ENCODE data around the gene ITGB4. TPM values are rescaled to one million over a fixed set of nuclear protein-coding genes. Genes with fewer than 3 reads are reported as not detected.

The ITGB4 gene
- total and polyA plus RNA-seq, 2 of the 13 experiments (the other 11 are each of a cell fraction or from before 2014, with no cell fraction given) = 6.9 to 14.5 TPM

DNA sequence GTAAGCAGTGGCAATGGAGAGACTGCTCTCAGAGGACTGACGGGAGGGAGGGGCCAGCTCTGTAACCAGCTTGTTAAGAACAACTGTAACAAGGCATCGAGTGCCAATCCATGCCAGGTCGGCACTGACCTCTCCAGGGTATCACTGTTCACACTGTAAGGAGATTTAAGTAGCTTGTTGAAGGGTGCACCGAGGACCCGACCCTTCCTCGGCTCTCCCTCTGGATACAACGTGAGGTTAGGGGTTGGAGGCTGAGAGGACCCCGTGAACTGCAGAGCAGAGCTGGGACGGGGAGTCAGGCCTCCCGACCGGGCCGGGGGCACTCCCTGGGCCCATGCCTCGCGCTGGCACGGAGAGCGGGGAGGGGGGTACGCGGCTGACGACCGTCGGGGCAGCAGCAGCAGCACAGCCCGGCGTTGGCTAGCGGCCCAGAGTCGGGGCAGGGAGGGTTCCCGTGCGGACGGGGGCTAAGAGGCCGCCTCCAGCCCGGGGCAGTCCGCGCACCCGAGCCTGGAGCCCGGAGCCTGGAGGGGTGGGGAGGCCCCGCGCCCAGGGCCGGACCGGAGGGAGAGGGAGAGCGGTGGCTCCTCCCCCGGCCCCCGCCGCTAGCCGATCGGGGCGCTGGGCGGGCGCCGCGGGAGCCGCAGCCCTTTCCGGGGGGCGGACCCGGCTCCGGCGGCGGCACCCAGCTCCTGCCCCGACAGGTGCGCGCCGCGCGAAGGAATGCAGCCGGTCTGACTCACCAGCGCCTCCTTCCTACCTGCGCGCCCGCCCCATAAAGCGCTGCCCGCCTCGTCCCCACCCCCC lies at the start of gene ITGB4 (continued):
- TF ChIP-seq, protein P1, sequence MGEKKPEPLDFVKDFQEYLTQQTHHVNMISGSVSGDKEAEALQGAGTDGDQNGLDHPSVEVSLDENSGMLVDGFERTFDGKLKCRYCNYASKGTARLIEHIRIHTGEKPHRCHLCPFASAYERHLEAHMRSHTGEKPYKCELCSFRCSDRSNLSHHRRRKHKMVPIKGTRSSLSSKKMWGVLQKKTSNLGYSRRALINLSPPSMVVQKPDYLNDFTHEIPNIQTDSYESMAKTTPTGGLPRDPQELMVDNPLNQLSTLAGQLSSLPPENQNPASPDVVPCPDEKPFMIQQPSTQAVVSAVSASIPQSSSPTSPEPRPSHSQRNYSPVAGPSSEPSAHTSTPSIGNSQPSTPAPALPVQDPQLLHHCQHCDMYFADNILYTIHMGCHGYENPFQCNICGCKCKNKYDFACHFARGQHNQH (CRISPR knock-in tag; IDR thresholded peaks at IDR 0.05) = no peak
- TF ChIP-seq MIER2 (CRISPR knock-in tag; IDR thresholded peaks at IDR 0.05) = peak; percentile 36; the same call in 1 of the 2 replicates
- peak; percentile 22; the same call in 1 of the 2 replicates for TF ChIP-seq SALL1 (CRISPR knock-in tag; IDR thresholded peaks at IDR 0.05)
- TF ChIP-seq, protein P2, sequence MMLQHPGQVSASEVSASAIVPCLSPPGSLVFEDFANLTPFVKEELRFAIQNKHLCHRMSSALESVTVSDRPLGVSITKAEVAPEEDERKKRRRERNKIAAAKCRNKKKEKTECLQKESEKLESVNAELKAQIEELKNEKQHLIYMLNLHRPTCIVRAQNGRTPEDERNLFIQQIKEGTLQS (CRISPR knock-in tag; IDR thresholded peaks at IDR 0.05) = no peak
- TF ChIP-seq ZBTB21 (CRISPR knock-in tag; IDR thresholded peaks at IDR 0.05) = no peak
- TF ChIP-seq HNRNPH1 (optimal IDR thresholded peaks at IDR 0.05; ENCODE audit: low read depth, low read length) = no peak
- no peak for TF ChIP-seq FOXK1 (CRISPR knock-in tag; IDR thresholded peaks at IDR 0.05; ENCODE audit: borderline replicate concordance, low read depth)
- no peak for TF ChIP-seq DBP (CRISPR knock-in tag; IDR thresholded peaks at IDR 0.05; ENCODE audit: not compliant biosample characterization)
- no peak for TF ChIP-seq RORA (CRISPR knock-in tag; IDR thresholded peaks at IDR 0.05)
- TF ChIP-seq KLF6 (CRISPR knock-in tag; IDR thresholded peaks at IDR 0.05) = no peak
- TF ChIP-seq SMC3 (IDR thresholded peaks at IDR 0.05; ENCODE audit: low read length) = no peak
- no peak; the same call in 1 of the 2 replicates for TF ChIP-seq EEA1 (CRISPR knock-in tag; IDR thresholded peaks at IDR 0.05; ENCODE audit: borderline replicate concordance)
- TF ChIP-seq ZBTB8A (CRISPR knock-in tag; IDR thresholded peaks at IDR 0.05; ENCODE audit: borderline replicate concordance, low read depth) = no peak
- TF ChIP-seq HNRNPK (IDR thresholded peaks at IDR 0.05; ENCODE audit: low read depth, low read length, poor library complexity, severe bottlenecking) = peak; percentile 61
- TF ChIP-seq, protein P3, sequence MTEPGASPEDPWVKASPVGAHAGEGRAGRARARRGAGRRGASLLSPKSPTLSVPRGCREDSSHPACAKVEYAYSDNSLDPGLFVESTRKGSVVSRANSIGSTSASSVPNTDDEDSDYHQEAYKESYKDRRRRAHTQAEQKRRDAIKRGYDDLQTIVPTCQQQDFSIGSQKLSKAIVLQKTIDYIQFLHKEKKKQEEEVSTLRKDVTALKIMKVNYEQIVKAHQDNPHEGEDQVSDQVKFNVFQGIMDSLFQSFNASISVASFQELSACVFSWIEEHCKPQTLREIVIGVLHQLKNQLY (CRISPR knock-in tag; IDR thresholded peaks at IDR 0.05) = no peak
- TF ChIP-seq GTF2F1 (IDR thresholded peaks at IDR 0.05; ENCODE audit: low read length) = no peak
- TF ChIP-seq THYN1 (CRISPR knock-in tag; IDR thresholded peaks at IDR 0.05; ENCODE audit: borderline replicate concordance, low read depth) = no peak
- TF ChIP-seq, protein P4, sequence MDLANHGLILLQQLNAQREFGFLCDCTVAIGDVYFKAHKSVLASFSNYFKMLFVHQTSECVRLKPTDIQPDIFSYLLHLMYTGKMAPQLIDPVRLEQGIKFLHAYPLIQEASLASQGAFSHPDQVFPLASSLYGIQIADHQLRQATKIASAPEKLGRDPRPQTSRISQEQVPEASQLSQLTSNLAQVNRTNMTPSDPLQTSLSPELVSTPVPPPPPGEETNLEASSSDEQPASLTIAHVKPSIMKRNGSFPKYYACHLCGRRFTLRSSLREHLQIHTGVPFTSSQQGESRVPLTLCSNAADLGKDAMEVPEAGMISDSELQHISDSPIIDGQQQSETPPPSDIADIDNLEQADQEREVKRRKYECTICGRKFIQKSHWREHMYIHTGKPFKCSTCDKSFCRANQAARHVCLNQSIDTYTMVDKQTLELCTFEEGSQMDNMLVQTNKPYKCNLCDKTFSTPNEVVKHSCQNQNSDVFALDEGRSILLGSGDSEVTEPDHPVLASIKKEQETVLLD (CRISPR knock-in tag; IDR thresholded peaks at IDR 0.05; ENCODE audit: low read depth) = no peak
- TF ChIP-seq EED (CRISPR knock-in tag; IDR thresholded peaks at IDR 0.05) = no peak
- TF ChIP-seq NR2F2 (IDR thresholded peaks at IDR 0.05; ENCODE audit: borderline replicate concordance, low read depth) = no peak
- TF ChIP-seq PAX8 (CRISPR knock-in tag; IDR thresholded peaks at IDR 0.05; ENCODE audit: borderline replicate concordance) = no peak
- TF ChIP-seq ZFAT (CRISPR knock-in tag; conservative IDR thresholded peaks at IDR 0.05) = no peak
- TF ChIP-seq JARID2 (CRISPR knock-in tag; IDR thresholded peaks at IDR 0.05; ENCODE audit: insufficient replicate concordance) = no peak
- peak; percentile 58; the same call in 1 of the 2 replicates for TF ChIP-seq ZNF768 (CRISPR knock-in tag; IDR thresholded peaks at IDR 0.05)
- TF ChIP-seq, protein P5, sequence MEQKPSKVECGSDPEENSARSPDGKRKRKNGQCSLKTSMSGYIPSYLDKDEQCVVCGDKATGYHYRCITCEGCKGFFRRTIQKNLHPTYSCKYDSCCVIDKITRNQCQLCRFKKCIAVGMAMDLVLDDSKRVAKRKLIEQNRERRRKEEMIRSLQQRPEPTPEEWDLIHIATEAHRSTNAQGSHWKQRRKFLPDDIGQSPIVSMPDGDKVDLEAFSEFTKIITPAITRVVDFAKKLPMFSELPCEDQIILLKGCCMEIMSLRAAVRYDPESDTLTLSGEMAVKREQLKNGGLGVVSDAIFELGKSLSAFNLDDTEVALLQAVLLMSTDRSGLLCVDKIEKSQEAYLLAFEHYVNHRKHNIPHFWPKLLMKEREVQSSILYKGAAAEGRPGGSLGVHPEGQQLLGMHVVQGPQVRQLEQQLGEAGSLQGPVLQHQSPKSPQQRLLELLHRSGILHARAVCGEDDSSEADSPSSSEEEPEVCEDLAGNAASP (CRISPR knock-in tag; IDR thresholded peaks at IDR 0.05; ENCODE audit: borderline replicate concordance) = no peak
